ENCODE measurements around the gene ATP8A2.

ATP8A2 gene

GRCh38 chr13:25725104-25725503, 353.3 kb downstream of the ATP8A2 start:
- DNase-seq (ENCODE audit: low read depth in 1 of 2, low spot score in 1 of 2): no peak

- no peak for DNase-seq (ENCODE audit: low read depth in 1 of 2, low spot score in 1 of 2)
Measured at GRCh38 chr13:25727250-25727649, 355.5 kb downstream of the ATP8A2 start.

GRCh38 chr13:25727810-25728209, 356.0 kb downstream of the ATP8A2 start:
- no peak for DNase-seq (ENCODE audit: low read depth in 1 of 2, low spot score in 1 of 2)

- no peak for DNase-seq (ENCODE audit: low read depth in 1 of 2, low spot score in 1 of 2)
Measured at GRCh38 chr13:25729201-25729600, 357.4 kb downstream of the ATP8A2 start.

GRCh38 chr13:25731037-25731436, 359.3 kb downstream of the ATP8A2 start:
- DNase-seq (ENCODE audit: low read depth in 1 of 2, low spot score in 1 of 2): no peak

- DNase-seq (ENCODE audit: low read depth in 1 of 2, low spot score in 1 of 2): no peak
Measured at GRCh38 chr13:25731536-25731935, 359.8 kb downstream of the ATP8A2 start.

- no peak for DNase-seq (ENCODE audit: low read depth in 1 of 2, low spot score in 1 of 2)
Measured at GRCh38 chr13:25732111-25732865, 360.5 kb downstream of the ATP8A2 start.

GRCh38 chr13:25733001-25733491, 361.3 kb downstream of the ATP8A2 start:
- no peak for DNase-seq (ENCODE audit: low read depth in 1 of 2, low spot score in 1 of 2)

GRCh38 chr13:25733696-25734435, 362.1 kb downstream of the ATP8A2 start:
- no peak for DNase-seq (ENCODE audit: low read depth in 1 of 2, low spot score in 1 of 2)

GRCh38 chr13:25738342-25739196, 366.8 kb downstream of the ATP8A2 start:
- DNase-seq (ENCODE audit: low read depth in 1 of 2, low spot score in 1 of 2): no peak

- DNase-seq (ENCODE audit: low read depth in 1 of 2, low spot score in 1 of 2): no peak
Measured at GRCh38 chr13:25739376-25739775, 367.6 kb downstream of the ATP8A2 start.

GRCh38 chr13:25741796-25742195, 370.0 kb downstream of the ATP8A2 start:
- DNase-seq (ENCODE audit: low read depth in 1 of 2, low spot score in 1 of 2): no peak

- DNase-seq (ENCODE audit: low read depth in 1 of 2, low spot score in 1 of 2): no peak
Measured at GRCh38 chr13:25742220-25742619, 370.4 kb downstream of the ATP8A2 start.

GRCh38 chr13:25743421-25743820, 371.6 kb downstream of the ATP8A2 start:
- no peak for DNase-seq (ENCODE audit: low read depth in 1 of 2, low spot score in 1 of 2)

GRCh38 chr13:25744178-25744577, 372.4 kb downstream of the ATP8A2 start:
- no peak for DNase-seq (ENCODE audit: low read depth in 1 of 2, low spot score in 1 of 2)

- DNase-seq (ENCODE audit: low read depth in 1 of 2, low spot score in 1 of 2): no peak
Measured at GRCh38 chr13:25746131-25746530, 374.4 kb downstream of the ATP8A2 start.

- no peak for DNase-seq (ENCODE audit: low read depth in 1 of 2, low spot score in 1 of 2)
Measured at GRCh38 chr13:25752957-25753551, 381.3 kb downstream of the ATP8A2 start.

- DNase-seq (ENCODE audit: low read depth in 1 of 2, low spot score in 1 of 2): no peak
Measured at GRCh38 chr13:25753976-25754375, 382.2 kb downstream of the ATP8A2 start.

GRCh38 chr13:25756251-25756650, 384.5 kb downstream of the ATP8A2 start:
- DNase-seq (ENCODE audit: low read depth in 1 of 2, low spot score in 1 of 2): no peak

- DNase-seq (ENCODE audit: low read depth in 1 of 2, low spot score in 1 of 2): no peak
Measured at GRCh38 chr13:25756912-25757311, 385.1 kb downstream of the ATP8A2 start.

GRCh38 chr13:25761041-25761440, 389.3 kb downstream of the ATP8A2 start:
- DNase-seq (ENCODE audit: low read depth in 1 of 2, low spot score in 1 of 2): no peak

Measured in activated CD4-positive, alpha-beta T cell treated with anti-CD3 and anti-CD28 coated beads, Interleukin-2, amount 50 U/mL, for 24 hours (primary cell).